K562 (cell line): ENCODE results near the gene OSTF1. TPM values are rescaled to one million over a fixed set of nuclear protein-coding genes. Genes with fewer than 3 reads are reported as not detected.
A peak's percentile ranks its signal among the peaks of the same experiment; 100 is the strongest.

Experiments
- ATAC-seq: fragments of 200-7000 bp; cut with Tn5 transposase; 3 replicates; pipeline ENCODE4 v1.9.1; 2020; ENCODE audit warnings: moderate library complexity
- BruUV-seq: library from RNA; stranded (reverse); fragments of 400-500 nt; replicated peaks from 2 replicates; lab custom pipeline; 2021; lab: Mats Ljungman, UMichigan
- CTCF ChIA-PET: fragments of 300-600 bp; formaldehyde crosslinking; extraction: SDS; loops from one replicate; lab custom pipeline; 2021; ENCODE audit warnings: low intra/inter-chr PET ratio; lab: Yijun Ruan, JAX
- POLR2A ChIA-PET: fragments of 300-600, 350-650 bp; sonication (Branson Sonifier 250); formaldehyde crosslinking; extraction: SDS; loops from one replicate; lab custom pipeline; 2021; ENCODE audit warnings: antibody characterized with exemption, inconsistent platforms; lab: Yijun Ruan, JAX
- DNase-seq, 4 experiments: peaks; one replicate each; pipeline versions ENCODE4 v3.0.0 to v3.0.0-alpha.2; 2011 to 2018; ENCODE audit warnings: low spot score in 3 of 4, mixed read lengths in 3 of 4; ENCODE audit errors: extremely low read depth in 1 of 4
- FAIRE-seq: peaks from 2 replicates; lab custom pipeline; 2011; peaks lifted over from hg19 to GRCh38; lab: Jason Lieb, UNC
- H2AFZ ChIP-seq: 2 replicates; pipeline ENCODE4 v1.6.0; 2011; ENCODE audit warnings: low read depth, low read length, control low read depth, inconsistent platforms
- H3K27ac ChIP-seq: fragments of 200-600 bp; 3 replicates; pipeline ENCODE4 v1.8.0; 2011; ENCODE audit warnings: low read depth, mild to moderate bottlenecking, control low read depth, inconsistent platforms, low read length, moderate library complexity, mixed read lengths; ENCODE audit errors: extremely low read depth
- H3K27me3 ChIP-seq, 2 experiments: fragments of 300-600 bp in 1 of 2; 2 replicates in 1 of 2; 3 replicates in 1 of 2; pipeline versions ENCODE4 v1.6.0 to v1.8.0; 2011; ENCODE audit warnings: inconsistent platforms in 2 of 2, low read length in 2 of 2, mild to moderate bottlenecking in 1 of 2, mixed read lengths in 1 of 2, moderate library complexity in 1 of 2; ENCODE audit not compliant: control insufficient read depth in 2 of 2, insufficient read depth in 2 of 2
- H3K36me3 ChIP-seq: fragments of 300-600 bp; 3 replicates; pipeline ENCODE4 v1.8.0; 2011; ENCODE audit warnings: mild to moderate bottlenecking, low read length, inconsistent platforms; ENCODE audit not compliant: control insufficient read depth, insufficient read depth
- H3K4me1 ChIP-seq, 2 experiments: fragments of 200-600 bp in 1 of 2; replicated peaks in 1 of 2; 2 replicates in 1 of 2; 3 replicates in 1 of 2; pipeline versions ENCODE4 v1.5.1 to v1.8.0; 2011; ENCODE audit warnings: inconsistent platforms in 2 of 2, low read length in 2 of 2, mild to moderate bottlenecking in 1 of 2, mixed read lengths in 1 of 2, moderate library complexity in 1 of 2; ENCODE audit not compliant: control insufficient read depth in 2 of 2, insufficient read depth in 2 of 2
- H3K4me2 ChIP-seq: 2 replicates; pipeline ENCODE4 v1.6.1; 2011; ENCODE audit warnings: low read length, control low read depth, inconsistent platforms, mixed read lengths; ENCODE audit not compliant: insufficient read depth
- H3K4me3 ChIP-seq: fragments of 200-600 bp; sonication (generic), shearing (Covaris generic); 2 replicates; pipeline ENCODE4 v1.5.1; 2016; ENCODE audit warnings: control low read depth, inconsistent platforms
- H3K79me2 ChIP-seq: fragments of 200-600 bp; 3 replicates; pipeline ENCODE4 v1.8.0; 2011; ENCODE audit warnings: low read length, inconsistent platforms; ENCODE audit not compliant: control insufficient read depth, insufficient read depth
- H3K9ac ChIP-seq, 2 experiments: 2 replicates each; pipeline versions ENCODE4 v1.6.0 to v1.6.1; 2011; ENCODE audit warnings: low read depth in 2 of 2, low read length in 2 of 2, control low read depth in 1 of 2, inconsistent platforms in 1 of 2, mild to moderate bottlenecking in 1 of 2, mixed read lengths in 1 of 2; ENCODE audit not compliant: insufficient read depth in 1 of 2
- H3K9me1 ChIP-seq: one replicate; pipeline ENCODE4 v1.6.0; 2011; ENCODE audit warnings: inconsistent platforms, mild to moderate bottlenecking, low read length, moderate library complexity; ENCODE audit not compliant: control insufficient read depth, insufficient read depth
- H3K9me3 ChIP-seq: replicated peaks from 2 replicates; pipeline ENCODE4 v1.5.1; 2011; ENCODE audit warnings: low read depth, low read length, inconsistent platforms; ENCODE audit not compliant: control insufficient read depth, insufficient read depth
- H4K20me1 ChIP-seq: replicated peaks from 2 replicates; pipeline ENCODE4 v1.6.1; 2011; ENCODE audit warnings: low read length, inconsistent platforms, mixed read lengths; ENCODE audit not compliant: control insufficient read depth, insufficient read depth
- GTF2F1 ChIP-seq: IDR thresholded peaks from 2 replicates; pipeline ENCODE4 v1.6.1; 2011; ENCODE audit warnings: low read depth, low read length, improper control_type of control experiment
- HES1 ChIP-seq: fragments of 450-650 bp; IDR thresholded peaks from 2 replicates; pipeline ENCODE4 v1.6.1; 2016; ENCODE audit warnings: low read depth, mild to moderate bottlenecking, moderate library complexity
- HNRNPH1 ChIP-seq: fragments of 200-400 bp; formaldehyde crosslinking; optimal IDR thresholded peaks from 2 replicates; pipeline ENCODE3; 2017; ENCODE audit warnings: low read depth, mild to moderate bottlenecking, low read length, moderate library complexity
- PPARD ChIP-seq: fragments of 250-450 bp; sonication (Bioruptor Pico); IDR thresholded peaks from 2 replicates; pipeline ENCODE4 v1.8.0; 2022; ENCODE audit warnings: inconsistent platforms, mild to moderate bottlenecking, moderate library complexity
- XRCC3 ChIP-seq: fragments of 450-650 bp; IDR thresholded peaks from 2 replicates; pipeline ENCODE4 v1.6.1; 2017; ENCODE audit warnings: mild to moderate bottlenecking, moderate library complexity
- ZBTB11 ChIP-seq, 3 experiments: fragments of 200-800 bp in 1 of 3; fragments of 250-450 bp in 1 of 3; fragments of 450-650 bp in 1 of 3; sonication (Bioruptor Pico) in 1 of 3; sonication (Bioruptor generic) in 1 of 3; formaldehyde crosslinking in 1 of 3; IDR thresholded peaks; 2 replicates each; pipeline versions ENCODE4 v1.6.1 to v1.8.0; 2016 to 2022; ENCODE audit warnings: mild to moderate bottlenecking in 2 of 3, missing genetic modification characterization in 2 of 3, missing compliant biosample characterization in 1 of 3, moderate library complexity in 1 of 3
- ZFX ChIP-seq: sonication (generic); formaldehyde crosslinking; IDR thresholded peaks from 2 replicates; pipeline ENCODE4 v1.8.0; 2022; ENCODE audit warnings: mild to moderate bottlenecking, missing genetic modification reagents, moderate library complexity
- ZNF561 ChIP-seq: fragments of 450-650 bp; formaldehyde crosslinking; conservative IDR thresholded peaks from 2 replicates; pipeline ENCODE4 v1.4.0; 2020; ENCODE audit warnings: mild to moderate bottlenecking, moderate library complexity
- ZNF57 ChIP-seq: fragments of 450-650 bp; formaldehyde crosslinking; IDR thresholded peaks from 2 replicates; pipeline ENCODE4 v1.4.0; 2020; ENCODE audit warnings: mild to moderate bottlenecking, moderate library complexity
- ZNF766 ChIP-seq: fragments of 200-800 bp; sonication (Bioruptor generic); conservative IDR thresholded peaks from 2 replicates; pipeline ENCODE4 v1.6.1; 2016; ENCODE audit warnings: missing genetic modification characterization, missing compliant biosample characterization
- WGBS: fragments of 100-300 bp; shearing (Covaris generic); methylation state at CpG from one replicate; pipeline ENCODE4 v1.1.6; 2016; ENCODE audit warnings: low coverage, mixed read lengths; ENCODE audit not compliant: insufficient coverage; ENCODE audit errors: missing lambda C conversion rate; 5-methylcytosine and 5-hydroxymethylcytosine counted together
- in situ Hi-C: fragments of 300-500 bp; cut with MboI; formaldehyde crosslinking; loops from 4 replicates; pipeline ENCODE4 v1.15.0; 2018; ENCODE audit warnings: inconsistent platforms, mixed read lengths
- intact Hi-C: fragments of 100-400 bp; cut with micrococcal nuclease; formaldehyde crosslinking; loops from 2 replicates; pipeline ENCODE4 v1.14.2; 2022
- polyA plus RNA-seq, 8 experiments: library from polyadenylated mRNA; depleted of rRNA in 4 of 8; stranded (reverse) in 5 of 8; unstranded in 3 of 8; fragments of >200 nt; fragmentation: Nextera tagmentation in 2 of 8; fragmentation: Illumina TruSeq in 1 of 8; extraction: Ambion mirVana in 2 of 8; extraction: Trizol in 1 of 8; gene quantifications; 2 replicates each; pipeline versions ENCODE4 v1.2.1 to v1.2.3, GENCODE V29; 2011 to 2014; ENCODE audit warnings: inconsistent platforms in 1 of 8, missing spikeins in 1 of 8
- total RNA-seq, 7 experiments: library from RNA; depleted of rRNA in 6 of 7; stranded (reverse); fragments of >200 nt in 6 of 7; fragmentation: Illumina TruSeq in 2 of 7; extraction: Trizol in 2 of 7; gene quantifications; 2 replicates each; pipeline versions ENCODE4 v1.2.1 to v1.2.3, GENCODE V29; 2011 to 2021; ENCODE audit warnings: low replicate concordance in 1 of 7
- TF ChIP-seq, protein P1 (sequence below): sonication (generic); IDR thresholded peaks from 2 replicates; pipeline ENCODE4 v1.6.1; 2016
- TF ChIP-seq, protein P2 (sequence below): IDR thresholded peaks from 2 replicates; pipeline ENCODE4 v1.6.1; 2011; ENCODE audit not compliant: insufficient read length; ENCODE audit errors: extremely low read depth

OSTF1 gene
- total and polyA plus RNA-seq, 9 of the 15 experiments (the other 6 are each of a cell fraction or from before 2014, with no cell fraction given) = 15.0 to 37.3 (median 23.0) TPM

DNA sequence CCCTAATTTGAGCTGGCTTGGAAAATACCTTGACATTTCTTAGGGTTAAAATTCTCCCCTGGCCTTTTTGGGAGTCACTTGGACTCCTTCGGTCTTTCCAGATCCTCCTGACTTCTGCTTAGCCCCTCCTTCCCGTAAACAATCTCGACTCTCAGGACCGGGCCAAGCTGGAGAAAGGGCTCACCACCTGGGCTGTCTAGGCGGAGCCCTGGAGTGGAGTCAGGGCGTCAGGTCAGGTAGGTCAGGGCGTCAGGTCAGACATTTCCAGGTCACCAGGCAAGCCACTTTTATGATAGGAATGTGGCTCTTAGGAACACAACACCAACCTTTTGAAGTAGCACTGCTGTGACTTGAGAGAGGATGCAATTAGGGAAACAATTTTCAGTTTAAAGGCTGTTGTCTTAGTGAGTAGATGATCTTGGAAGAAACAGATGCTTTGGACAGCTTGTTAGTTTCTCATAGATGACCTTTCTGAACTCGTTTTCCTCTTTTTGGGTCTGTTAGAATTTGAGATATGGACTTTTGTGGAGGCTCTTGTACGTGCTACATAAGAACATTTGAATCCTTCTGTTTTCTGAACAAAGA, 12.8 kb downstream of the OSTF1 start:
- no peak overlapping the region for H2AFZ ChIP-seq
- no peaks in the 10 kb centered on the region; a peak in 1 of 5 replicates for H3K4me1 ChIP-seq
- H3K9me3 ChIP-seq = no peaks in the 10 kb centered on the region
- DNase-seq (no peak), FAIRE-seq (peak; percentile 6), ATAC-seq (no peak; the same call in 2 of the 3 replicates)
- POLR2A ChIA-PET = interaction anchor here (1.3 kb wide), 1 partner anchor 9 kb away, joined by 3 read pairs; no protein-coding TSS in a partner anchor
- no peaks in the 10 kb centered on the region for H3K36me3 ChIP-seq
- H4K20me1 ChIP-seq = no peaks in the 10 kb centered on the region
- CTCF ChIA-PET = no interaction called here
- no peak overlapping the region; a peak in 1 of 4 replicates for H3K9ac ChIP-seq
- intact Hi-C loops = no loop called here
- no peak overlapping the region for H3K4me2 ChIP-seq
- 42% methylated on average over 5 of the region's 9 CpGs for WGBS
- H3K4me3 ChIP-seq = no peak overlapping the region
- no peaks in the 10 kb centered on the region for H3K27me3 ChIP-seq
- no peaks in the 10 kb centered on the region; the same call in 2 of the 3 replicates for H3K79me2 ChIP-seq
- TF ChIP-seq ZFX = no peak
- TF ChIP-seq ZNF766 = no peak
- TF ChIP-seq ZNF561 (CRISPR knock-in tag) = no peak
- TF ChIP-seq, protein P1, sequence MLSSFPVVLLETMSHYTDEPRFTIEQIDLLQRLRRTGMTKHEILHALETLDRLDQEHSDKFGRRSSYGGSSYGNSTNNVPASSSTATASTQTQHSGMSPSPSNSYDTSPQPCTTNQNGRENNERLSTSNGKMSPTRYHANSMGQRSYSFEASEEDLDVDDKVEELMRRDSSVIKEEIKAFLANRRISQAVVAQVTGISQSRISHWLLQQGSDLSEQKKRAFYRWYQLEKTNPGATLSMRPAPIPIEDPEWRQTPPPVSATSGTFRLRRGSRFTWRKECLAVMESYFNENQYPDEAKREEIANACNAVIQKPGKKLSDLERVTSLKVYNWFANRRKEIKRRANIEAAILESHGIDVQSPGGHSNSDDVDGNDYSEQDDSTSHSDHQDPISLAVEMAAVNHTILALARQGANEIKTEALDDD = no peak
- TF ChIP-seq, protein P2, sequence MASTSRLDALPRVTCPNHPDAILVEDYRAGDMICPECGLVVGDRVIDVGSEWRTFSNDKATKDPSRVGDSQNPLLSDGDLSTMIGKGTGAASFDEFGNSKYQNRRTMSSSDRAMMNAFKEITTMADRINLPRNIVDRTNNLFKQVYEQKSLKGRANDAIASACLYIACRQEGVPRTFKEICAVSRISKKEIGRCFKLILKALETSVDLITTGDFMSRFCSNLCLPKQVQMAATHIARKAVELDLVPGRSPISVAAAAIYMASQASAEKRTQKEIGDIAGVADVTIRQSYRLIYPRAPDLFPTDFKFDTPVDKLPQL = no peak
- TF ChIP-seq ZNF57 = no peak
- no peak for TF ChIP-seq XRCC3
- TF ChIP-seq ZBTB11 (CRISPR knock-in tag; IDR thresholded peaks at IDR 0.05) = no peak
- no peak for TF ChIP-seq HNRNPH1
- TF ChIP-seq GTF2F1 = no peak
- no peak for TF ChIP-seq HES1
- TF ChIP-seq PPARD (CRISPR knock-in tag) = no peak
- BruUV-seq = no TSS peak
- in situ Hi-C loops = no loop called here
- no peak overlapping the region for H3K27ac ChIP-seq
- no peaks in the 10 kb centered on the region for H3K9me1 ChIP-seq
